ENCODE data around the gene ACTN1. TPM values are rescaled to one million over a fixed set of nuclear protein-coding genes. Genes with fewer than 3 reads are reported as not detected.
A peak's percentile ranks its signal among the peaks of the same experiment; 100 is the strongest.

ACTN1 gene
- total and polyA plus RNA-seq, 2 experiments from 2014 or later: 121 to 280 TPM

DNA sequence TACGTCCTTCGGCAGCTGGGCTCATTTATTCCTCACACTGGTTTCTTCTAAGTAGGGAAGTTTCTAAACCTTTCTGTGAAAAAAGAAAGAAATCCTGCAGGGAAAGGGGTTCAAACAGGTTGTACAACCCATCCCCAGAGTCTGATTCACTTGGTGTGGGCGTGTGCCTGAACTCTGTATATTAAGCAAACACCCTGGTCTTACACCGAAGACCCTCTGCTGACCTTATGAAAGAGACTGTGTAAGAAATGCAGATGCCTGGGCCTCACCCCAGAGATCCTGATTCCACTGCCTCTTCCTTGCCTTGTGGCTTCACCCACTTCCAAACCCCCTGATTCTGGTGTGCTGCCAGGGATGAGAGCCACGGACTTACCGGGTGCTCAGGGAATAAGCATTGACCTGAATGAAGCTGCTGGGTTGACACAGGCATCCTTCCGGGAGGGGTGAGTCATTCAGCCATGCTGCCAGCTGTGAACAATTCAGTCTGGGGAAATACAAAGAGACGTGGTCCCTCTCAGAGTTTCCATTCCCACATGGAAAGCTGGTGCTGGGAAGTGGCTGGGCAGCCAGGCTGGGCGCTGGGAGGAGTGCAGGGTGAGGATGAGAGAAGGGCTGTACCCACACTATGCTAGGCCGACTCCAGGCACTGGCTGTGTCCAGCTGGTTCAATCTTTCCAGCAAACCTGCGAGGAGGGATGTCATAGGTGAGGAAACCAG lies 26.5 kb upstream of the ACTN1 start:
- Histone ChIP-seq H3K27ac (ENCODE audit: low read depth) (no peak overlapping the region), H3K79me2 (replicated peaks; ENCODE audit: insufficient read depth) (no peaks in the 10 kb centered on the region), H3K4me3 (no peak overlapping the region), H3F3A (replicated peaks; ENCODE audit: low read depth) (no peaks in the 10 kb centered on the region), H3K27me3 (ENCODE audit: insufficient read depth) (no peaks in the 10 kb centered on the region), H4K20me1 (replicated peaks; ENCODE audit: insufficient read depth) (no peaks in the 10 kb centered on the region), H3K9me2 (ENCODE audit: insufficient read depth) (no peaks in the 10 kb centered on the region), H3K4me1 (ENCODE audit: insufficient read depth) (peaks cover 16% of the 10 kb centered on the region), H3K36me3 (ENCODE audit: insufficient read depth) (no peaks in the 10 kb centered on the region), H3K4me2 (0 out of 2 replicates have a peak overlapping the region, but pooled peaks have one; percentile 65), H2AFZ (peak overlapping the region; percentile 43)
- peak overlapping the region; percentile 4; the same call in 1 of the 3 replicates for H3K4me3 Mint-ChIP-seq
- H3K4me1 Mint-ChIP-seq: peaks cover 25% of the 10 kb centered on the region
- H3K27me3 Mint-ChIP-seq (ENCODE audit: insufficient read depth, low read depth, poor library complexity): peaks cover 12% of the 10 kb centered on the region
- no peak overlapping the region for H3K27ac Mint-ChIP-seq
- no peaks in the 10 kb centered on the region for H3K9me3 Mint-ChIP-seq
- DNase-seq (ENCODE audit: low spot score) (no peak), ATAC-seq (peak; percentile 53)
- TF ChIP-seq NANOG (IDR thresholded peaks at IDR 0.05; ENCODE audit: borderline replicate concordance) (no peak), JUNB (IDR thresholded peaks at IDR 0.05; ENCODE audit: unreplicated experiment) (no peak), CREB1 (CRISPR knock-in tag; IDR thresholded peaks at IDR 0.05; ENCODE audit: low read depth) (no peak), ZNF331 (CRISPR knock-in tag; IDR thresholded peaks at IDR 0.05; ENCODE audit: low read depth) (no peak), POLR2AphosphoS5 (IDR thresholded peaks at IDR 0.05; ENCODE audit: low read depth) (no peak), STAT1 (IDR thresholded peaks at IDR 0.05; ENCODE audit: unreplicated experiment) (no peak), EZH2 (IDR thresholded peaks at IDR 0.05; ENCODE audit: low read depth, unreplicated experiment) (no peak), EZH2phosphoT487 (IDR thresholded peaks at IDR 0.05; ENCODE audit: unreplicated experiment) (no peak), ZNF114 (CRISPR knock-in tag; IDR thresholded peaks at IDR 0.05) (no peak)
- TF ChIP-seq, protein P1, sequence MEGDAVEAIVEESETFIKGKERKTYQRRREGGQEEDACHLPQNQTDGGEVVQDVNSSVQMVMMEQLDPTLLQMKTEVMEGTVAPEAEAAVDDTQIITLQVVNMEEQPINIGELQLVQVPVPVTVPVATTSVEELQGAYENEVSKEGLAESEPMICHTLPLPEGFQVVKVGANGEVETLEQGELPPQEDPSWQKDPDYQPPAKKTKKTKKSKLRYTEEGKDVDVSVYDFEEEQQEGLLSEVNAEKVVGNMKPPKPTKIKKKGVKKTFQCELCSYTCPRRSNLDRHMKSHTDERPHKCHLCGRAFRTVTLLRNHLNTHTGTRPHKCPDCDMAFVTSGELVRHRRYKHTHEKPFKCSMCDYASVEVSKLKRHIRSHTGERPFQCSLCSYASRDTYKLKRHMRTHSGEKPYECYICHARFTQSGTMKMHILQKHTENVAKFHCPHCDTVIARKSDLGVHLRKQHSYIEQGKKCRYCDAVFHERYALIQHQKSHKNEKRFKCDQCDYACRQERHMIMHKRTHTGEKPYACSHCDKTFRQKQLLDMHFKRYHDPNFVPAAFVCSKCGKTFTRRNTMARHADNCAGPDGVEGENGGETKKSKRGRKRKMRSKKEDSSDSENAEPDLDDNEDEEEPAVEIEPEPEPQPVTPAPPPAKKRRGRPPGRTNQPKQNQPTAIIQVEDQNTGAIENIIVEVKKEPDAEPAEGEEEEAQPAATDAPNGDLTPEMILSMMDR (conservative IDR thresholded peaks at IDR 0.05; ENCODE audit: low read depth in 2 of 2): no peak
- TF ChIP-seq, protein P2, sequence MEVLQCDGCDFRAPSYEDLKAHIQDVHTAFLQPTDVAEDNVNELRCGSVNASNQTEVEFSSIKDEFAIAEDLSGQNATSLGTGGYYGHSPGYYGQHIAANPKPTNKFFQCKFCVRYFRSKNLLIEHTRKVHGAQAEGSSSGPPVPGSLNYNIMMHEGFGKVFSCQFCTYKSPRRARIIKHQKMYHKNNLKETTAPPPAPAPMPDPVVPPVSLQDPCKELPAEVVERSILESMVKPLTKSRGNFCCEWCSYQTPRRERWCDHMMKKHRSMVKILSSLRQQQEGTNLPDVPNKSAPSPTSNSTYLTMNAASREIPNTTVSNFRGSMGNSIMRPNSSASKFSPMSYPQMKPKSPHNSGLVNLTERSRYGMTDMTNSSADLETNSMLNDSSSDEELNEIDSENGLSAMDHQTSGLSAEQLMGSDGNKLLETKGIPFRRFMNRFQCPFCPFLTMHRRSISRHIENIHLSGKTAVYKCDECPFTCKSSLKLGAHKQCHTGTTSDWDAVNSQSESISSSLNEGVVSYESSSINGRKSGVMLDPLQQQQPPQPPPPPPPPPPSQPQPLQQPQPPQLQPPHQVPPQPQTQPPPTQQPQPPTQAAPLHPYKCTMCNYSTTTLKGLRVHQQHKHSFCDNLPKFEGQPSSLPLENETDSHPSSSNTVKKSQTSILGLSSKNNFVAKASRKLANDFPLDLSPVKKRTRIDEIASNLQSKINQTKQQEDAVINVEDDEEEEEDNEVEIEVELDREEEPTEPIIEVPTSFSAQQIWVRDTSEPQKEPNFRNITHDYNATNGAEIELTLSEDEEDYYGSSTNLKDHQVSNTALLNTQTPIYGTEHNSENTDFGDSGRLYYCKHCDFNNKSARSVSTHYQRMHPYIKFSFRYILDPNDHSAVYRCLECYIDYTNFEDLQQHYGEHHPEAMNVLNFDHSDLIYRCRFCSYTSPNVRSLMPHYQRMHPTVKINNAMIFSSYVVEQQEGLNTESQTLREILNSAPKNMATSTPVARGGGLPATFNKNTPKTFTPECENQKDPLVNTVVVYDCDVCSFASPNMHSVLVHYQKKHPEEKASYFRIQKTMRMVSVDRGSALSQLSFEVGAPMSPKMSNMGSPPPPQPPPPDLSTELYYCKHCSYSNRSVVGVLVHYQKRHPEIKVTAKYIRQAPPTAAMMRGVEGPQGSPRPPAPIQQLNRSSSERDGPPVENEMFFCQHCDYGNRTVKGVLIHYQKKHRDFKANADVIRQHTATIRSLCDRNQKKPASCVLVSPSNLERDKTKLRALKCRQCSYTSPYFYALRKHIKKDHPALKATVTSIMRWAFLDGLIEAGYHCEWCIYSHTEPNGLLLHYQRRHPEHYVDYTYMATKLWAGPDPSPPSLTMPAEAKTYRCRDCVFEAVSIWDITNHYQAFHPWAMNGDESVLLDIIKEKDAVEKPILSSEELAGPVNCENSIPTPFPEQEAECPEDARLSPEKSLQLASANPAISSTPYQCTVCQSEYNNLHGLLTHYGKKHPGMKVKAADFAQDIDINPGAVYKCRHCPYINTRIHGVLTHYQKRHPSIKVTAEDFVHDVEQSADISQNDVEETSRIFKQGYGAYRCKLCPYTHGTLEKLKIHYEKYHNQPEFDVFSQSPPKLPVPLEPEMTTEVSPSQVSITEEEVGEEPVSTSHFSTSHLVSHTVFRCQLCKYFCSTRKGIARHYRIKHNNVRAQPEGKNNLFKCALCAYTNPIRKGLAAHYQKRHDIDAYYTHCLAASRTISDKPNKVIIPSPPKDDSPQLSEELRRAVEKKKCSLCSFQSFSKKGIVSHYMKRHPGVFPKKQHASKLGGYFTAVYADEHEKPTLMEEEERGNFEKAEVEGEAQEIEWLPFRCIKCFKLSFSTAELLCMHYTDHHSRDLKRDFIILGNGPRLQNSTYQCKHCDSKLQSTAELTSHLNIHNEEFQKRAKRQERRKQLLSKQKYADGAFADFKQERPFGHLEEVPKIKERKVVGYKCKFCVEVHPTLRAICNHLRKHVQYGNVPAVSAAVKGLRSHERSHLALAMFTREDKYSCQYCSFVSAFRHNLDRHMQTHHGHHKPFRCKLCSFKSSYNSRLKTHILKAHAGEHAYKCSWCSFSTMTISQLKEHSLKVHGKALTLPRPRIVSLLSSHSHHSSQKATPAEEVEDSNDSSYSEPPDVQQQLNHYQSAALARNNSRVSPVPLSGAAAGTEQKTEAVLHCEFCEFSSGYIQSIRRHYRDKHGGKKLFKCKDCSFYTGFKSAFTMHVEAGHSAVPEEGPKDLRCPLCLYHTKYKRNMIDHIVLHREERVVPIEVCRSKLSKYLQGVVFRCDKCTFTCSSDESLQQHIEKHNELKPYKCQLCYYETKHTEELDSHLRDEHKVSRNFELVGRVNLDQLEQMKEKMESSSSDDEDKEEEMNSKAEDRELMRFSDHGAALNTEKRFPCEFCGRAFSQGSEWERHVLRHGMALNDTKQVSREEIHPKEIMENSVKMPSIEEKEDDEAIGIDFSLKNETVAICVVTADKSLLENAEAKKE (CRISPR knock-in tag; IDR thresholded peaks at IDR 0.05): no peak
- TF ChIP-seq, protein P3, sequence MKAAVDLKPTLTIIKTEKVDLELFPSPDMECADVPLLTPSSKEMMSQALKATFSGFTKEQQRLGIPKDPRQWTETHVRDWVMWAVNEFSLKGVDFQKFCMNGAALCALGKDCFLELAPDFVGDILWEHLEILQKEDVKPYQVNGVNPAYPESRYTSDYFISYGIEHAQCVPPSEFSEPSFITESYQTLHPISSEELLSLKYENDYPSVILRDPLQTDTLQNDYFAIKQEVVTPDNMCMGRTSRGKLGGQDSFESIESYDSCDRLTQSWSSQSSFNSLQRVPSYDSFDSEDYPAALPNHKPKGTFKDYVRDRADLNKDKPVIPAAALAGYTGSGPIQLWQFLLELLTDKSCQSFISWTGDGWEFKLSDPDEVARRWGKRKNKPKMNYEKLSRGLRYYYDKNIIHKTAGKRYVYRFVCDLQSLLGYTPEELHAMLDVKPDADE (IDR thresholded peaks at IDR 0.05): no peak
- TF ChIP-seq, protein P4, sequence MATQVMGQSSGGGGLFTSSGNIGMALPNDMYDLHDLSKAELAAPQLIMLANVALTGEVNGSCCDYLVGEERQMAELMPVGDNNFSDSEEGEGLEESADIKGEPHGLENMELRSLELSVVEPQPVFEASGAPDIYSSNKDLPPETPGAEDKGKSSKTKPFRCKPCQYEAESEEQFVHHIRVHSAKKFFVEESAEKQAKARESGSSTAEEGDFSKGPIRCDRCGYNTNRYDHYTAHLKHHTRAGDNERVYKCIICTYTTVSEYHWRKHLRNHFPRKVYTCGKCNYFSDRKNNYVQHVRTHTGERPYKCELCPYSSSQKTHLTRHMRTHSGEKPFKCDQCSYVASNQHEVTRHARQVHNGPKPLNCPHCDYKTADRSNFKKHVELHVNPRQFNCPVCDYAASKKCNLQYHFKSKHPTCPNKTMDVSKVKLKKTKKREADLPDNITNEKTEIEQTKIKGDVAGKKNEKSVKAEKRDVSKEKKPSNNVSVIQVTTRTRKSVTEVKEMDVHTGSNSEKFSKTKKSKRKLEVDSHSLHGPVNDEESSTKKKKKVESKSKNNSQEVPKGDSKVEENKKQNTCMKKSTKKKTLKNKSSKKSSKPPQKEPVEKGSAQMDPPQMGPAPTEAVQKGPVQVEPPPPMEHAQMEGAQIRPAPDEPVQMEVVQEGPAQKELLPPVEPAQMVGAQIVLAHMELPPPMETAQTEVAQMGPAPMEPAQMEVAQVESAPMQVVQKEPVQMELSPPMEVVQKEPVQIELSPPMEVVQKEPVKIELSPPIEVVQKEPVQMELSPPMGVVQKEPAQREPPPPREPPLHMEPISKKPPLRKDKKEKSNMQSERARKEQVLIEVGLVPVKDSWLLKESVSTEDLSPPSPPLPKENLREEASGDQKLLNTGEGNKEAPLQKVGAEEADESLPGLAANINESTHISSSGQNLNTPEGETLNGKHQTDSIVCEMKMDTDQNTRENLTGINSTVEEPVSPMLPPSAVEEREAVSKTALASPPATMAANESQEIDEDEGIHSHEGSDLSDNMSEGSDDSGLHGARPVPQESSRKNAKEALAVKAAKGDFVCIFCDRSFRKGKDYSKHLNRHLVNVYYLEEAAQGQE (IDR thresholded peaks at IDR 0.05; ENCODE audit: unreplicated experiment): no peak
- no peaks in the 10 kb centered on the region; the same call in 2 of the 3 replicates for H3K36me3 Mint-ChIP-seq (ENCODE audit: low read depth)
